K562 (cell line): ENCODE measurements around the gene TM7SF3. TPM values are rescaled to one million over a fixed set of nuclear protein-coding genes. Genes with fewer than 3 reads are reported as not detected.

Experiments
- NFXL1 ChIP-seq: fragments of 450-650 bp; formaldehyde crosslinking; IDR thresholded peaks from 2 replicates; pipeline ENCODE4 v1.4.0; 2021; ENCODE audit warnings: mild to moderate bottlenecking
- PATZ1 ChIP-seq: fragments of 250-450 bp; sonication (Bioruptor Pico); IDR thresholded peaks from 2 replicates; pipeline ENCODE4 v1.5.0; 2020; ENCODE audit warnings: mild to moderate bottlenecking, borderline replicate concordance
- RREB1 ChIP-seq: fragments of 250-450 bp; sonication (Bioruptor Pico); IDR thresholded peaks from 2 replicates; pipeline ENCODE4 v1.4.0; 2020
- TEAD4 ChIP-seq, 2 experiments: sonication (generic) in 1 of 2; formaldehyde crosslinking in 1 of 2; IDR thresholded peaks; 2 replicates each; pipeline versions ENCODE4 v1.6.1 to v1.8.0; 2012 to 2022; ENCODE audit warnings: borderline replicate concordance in 1 of 2, inconsistent platforms in 1 of 2, low read length in 1 of 2, mild to moderate bottlenecking in 1 of 2, missing genetic modification reagents in 1 of 2
- ZFP1 ChIP-seq: fragments of 450-650 bp; formaldehyde crosslinking; IDR thresholded peaks from 2 replicates; pipeline ENCODE4 v1.4.0; 2020; ENCODE audit warnings: mild to moderate bottlenecking, mixed read lengths
- polyA plus RNA-seq, 8 experiments: library from polyadenylated mRNA; depleted of rRNA in 4 of 8; stranded (reverse) in 5 of 8; unstranded in 3 of 8; fragments of >200 nt; fragmentation: Nextera tagmentation in 2 of 8; fragmentation: Illumina TruSeq in 1 of 8; extraction: Ambion mirVana in 2 of 8; extraction: Trizol in 1 of 8; gene quantifications; 2 replicates each; pipeline versions ENCODE4 v1.2.1 to v1.2.3, GENCODE V29; 2011 to 2014; ENCODE audit warnings: inconsistent platforms in 1 of 8, missing spikeins in 1 of 8
- total RNA-seq, 7 experiments: library from RNA; depleted of rRNA in 6 of 7; stranded (reverse); fragments of >200 nt in 6 of 7; fragmentation: Illumina TruSeq in 2 of 7; extraction: Trizol in 2 of 7; gene quantifications; 2 replicates each; pipeline versions ENCODE4 v1.2.1 to v1.2.3, GENCODE V29; 2011 to 2021; ENCODE audit warnings: low replicate concordance in 1 of 7
- TF ChIP-seq, protein P1 (sequence below), 2 experiments: fragments of 450-650 bp in 1 of 2; sonication (generic) in 1 of 2; formaldehyde crosslinking in 1 of 2; IDR thresholded peaks; 2 replicates each; pipeline versions ENCODE4 v1.7.1 to v1.9.0; 2016 to 2022; ENCODE audit warnings: inconsistent platforms in 1 of 2, mild to moderate bottlenecking in 1 of 2, missing genetic modification reagents in 1 of 2

TM7SF3 gene
- total and polyA plus RNA-seq, 9 of the 15 experiments (the other 6 are each of a cell fraction or from before 2014, with no cell fraction given), result 9.3 to 90.4 (median 24.8) TPM

DNA sequence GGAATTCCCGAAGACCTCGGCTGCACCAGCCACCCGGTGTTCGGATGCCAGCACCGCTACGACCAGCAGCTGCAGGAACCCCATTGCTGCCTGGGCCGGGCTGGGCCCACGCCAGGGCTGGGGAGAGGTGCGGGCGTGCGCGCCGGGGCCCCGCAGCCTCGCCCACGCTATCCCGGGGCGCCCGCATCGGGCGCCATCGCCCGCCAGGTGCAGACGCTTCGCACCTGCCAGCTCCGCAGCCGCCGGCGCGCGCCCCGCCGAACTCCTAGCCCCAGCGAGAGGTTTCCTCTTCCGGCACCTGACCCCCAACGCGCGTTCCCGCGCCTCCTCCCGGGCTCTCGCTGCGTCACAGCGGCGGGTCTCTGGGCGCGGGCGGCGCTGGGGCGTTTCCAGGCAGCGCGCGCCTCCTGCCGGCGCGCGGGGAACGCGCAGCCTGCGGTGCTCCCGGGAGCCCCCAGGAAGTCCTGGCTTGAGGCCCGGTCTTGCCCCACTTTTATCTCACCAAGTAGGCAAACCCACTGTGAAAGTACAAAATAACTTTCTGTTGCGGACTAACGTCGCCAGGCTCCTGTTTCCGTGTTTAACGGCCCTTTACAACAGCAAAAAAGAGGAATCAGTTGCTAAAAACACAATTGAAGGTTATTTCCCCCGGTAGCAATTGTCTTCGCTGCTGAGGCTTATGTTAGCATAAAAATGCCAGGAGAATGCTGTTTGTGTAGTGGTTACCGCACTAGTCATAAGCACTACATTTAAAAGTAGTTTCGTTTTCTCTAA is at the start of gene TM7SF3 (continued):
- TF ChIP-seq RREB1, result no peak
- no peak for TF ChIP-seq NFXL1 (CRISPR knock-in tag)
- TF ChIP-seq TEAD4 (IDR thresholded peaks at IDR 0.05; ENCODE audit: low read length), result no peak; the same call in 1 of the 2 replicates
- no peak for TF ChIP-seq TEAD4 (CRISPR knock-in tag; IDR thresholded peaks at IDR 0.05; ENCODE audit: borderline replicate concordance)
- no peak for TF ChIP-seq ZFP1 (CRISPR knock-in tag)
- TF ChIP-seq, protein P1, sequence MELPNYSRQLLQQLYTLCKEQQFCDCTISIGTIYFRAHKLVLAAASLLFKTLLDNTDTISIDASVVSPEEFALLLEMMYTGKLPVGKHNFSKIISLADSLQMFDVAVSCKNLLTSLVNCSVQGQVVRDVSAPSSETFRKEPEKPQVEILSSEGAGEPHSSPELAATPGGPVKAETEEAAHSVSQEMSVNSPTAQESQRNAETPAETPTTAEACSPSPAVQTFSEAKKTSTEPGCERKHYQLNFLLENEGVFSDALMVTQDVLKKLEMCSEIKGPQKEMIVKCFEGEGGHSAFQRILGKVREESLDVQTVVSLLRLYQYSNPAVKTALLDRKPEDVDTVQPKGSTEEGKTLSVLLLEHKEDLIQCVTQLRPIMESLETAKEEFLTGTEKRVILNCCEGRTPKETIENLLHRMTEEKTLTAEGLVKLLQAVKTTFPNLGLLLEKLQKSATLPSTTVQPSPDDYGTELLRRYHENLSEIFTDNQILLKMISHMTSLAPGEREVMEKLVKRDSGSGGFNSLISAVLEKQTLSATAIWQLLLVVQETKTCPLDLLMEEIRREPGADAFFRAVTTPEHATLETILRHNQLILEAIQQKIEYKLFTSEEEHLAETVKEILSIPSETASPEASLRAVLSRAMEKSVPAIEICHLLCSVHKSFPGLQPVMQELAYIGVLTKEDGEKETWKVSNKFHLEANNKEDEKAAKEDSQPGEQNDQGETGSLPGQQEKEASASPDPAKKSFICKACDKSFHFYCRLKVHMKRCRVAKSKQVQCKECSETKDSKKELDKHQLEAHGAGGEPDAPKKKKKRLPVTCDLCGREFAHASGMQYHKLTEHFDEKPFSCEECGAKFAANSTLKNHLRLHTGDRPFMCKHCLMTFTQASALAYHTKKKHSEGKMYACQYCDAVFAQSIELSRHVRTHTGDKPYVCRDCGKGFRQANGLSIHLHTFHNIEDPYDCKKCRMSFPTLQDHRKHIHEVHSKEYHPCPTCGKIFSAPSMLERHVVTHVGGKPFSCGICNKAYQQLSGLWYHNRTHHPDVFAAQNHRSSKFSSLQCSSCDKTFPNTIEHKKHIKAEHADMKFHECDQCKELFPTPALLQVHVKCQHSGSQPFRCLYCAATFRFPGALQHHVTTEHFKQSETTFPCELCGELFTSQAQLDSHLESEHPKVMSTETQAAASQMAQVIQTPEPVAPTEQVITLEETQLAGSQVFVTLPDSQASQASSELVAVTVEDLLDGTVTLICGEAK (IDR thresholded peaks at IDR 0.05), result peak; percentile 17; the same call in 1 of the 2 replicates
- TF ChIP-seq, protein P1 (CRISPR knock-in tag; IDR thresholded peaks at IDR 0.05), result no peak
- no peak for TF ChIP-seq PATZ1 (CRISPR knock-in tag)
